Endothelial cell (in vitro differentiated cells): ENCODE data around the gene GRAMD2A. TPM values are rescaled to one million over a fixed set of nuclear protein-coding genes. Genes with fewer than 3 reads are reported as not detected.
A peak's percentile ranks its signal among the peaks of the same experiment; 100 is the strongest.

Source experiments
- DNase-seq: peaks from one replicate; pipeline ENCODE4 v3.0.0; 2021; ENCODE audit warnings: low spot score
- H3K27ac Mint-ChIP-seq: one replicate; pipeline ENCODE4 v1.8.0; 2021; ENCODE audit warnings: mixed read lengths, inconsistent platforms; ENCODE audit not compliant: unreplicated experiment
- H3K27me3 Mint-ChIP-seq: one replicate; pipeline ENCODE4 v1.8.0; 2021; ENCODE audit warnings: mild to moderate bottlenecking, moderate library complexity, mixed read lengths, inconsistent platforms; ENCODE audit not compliant: unreplicated experiment
- H3K36me3 Mint-ChIP-seq: one replicate; pipeline ENCODE4 v1.8.0; 2021; ENCODE audit warnings: mild to moderate bottlenecking, low read depth, mixed read lengths, inconsistent platforms; ENCODE audit not compliant: unreplicated experiment
- H3K4me1 Mint-ChIP-seq: one replicate; pipeline ENCODE4 v1.8.0; 2021; ENCODE audit warnings: mild to moderate bottlenecking, mixed read lengths, inconsistent platforms; ENCODE audit not compliant: unreplicated experiment
- H3K4me3 Mint-ChIP-seq: one replicate; pipeline ENCODE4 v1.8.0; 2021; ENCODE audit warnings: mild to moderate bottlenecking, mixed read lengths, inconsistent platforms; ENCODE audit not compliant: unreplicated experiment
- H3K9me3 Mint-ChIP-seq: one replicate; pipeline ENCODE4 v1.8.0; 2021; ENCODE audit warnings: mixed read lengths, inconsistent platforms; ENCODE audit not compliant: unreplicated experiment
- CTCF ChIP-seq: fragments of 200-600 bp; sonication (generic); IDR thresholded peaks from one replicate; pipeline ENCODE4 v1.5.0; 2021; ENCODE audit warnings: antibody characterized with exemption; ENCODE audit not compliant: unreplicated experiment
- total RNA-seq: library from RNA; stranded (reverse); fragmentation: NEBNext Ultra II Directional; extraction: Animal tissue kit (Norgen Biotek cat#: 25700); gene quantifications from one replicate; pipeline ENCODE4 v1.2.1, GENCODE V29; 2021; ENCODE audit not compliant: unreplicated experiment

The GRAMD2A gene
- total RNA-seq, 1 donor from 2014 or later: 0.31 TPM

DNA sequence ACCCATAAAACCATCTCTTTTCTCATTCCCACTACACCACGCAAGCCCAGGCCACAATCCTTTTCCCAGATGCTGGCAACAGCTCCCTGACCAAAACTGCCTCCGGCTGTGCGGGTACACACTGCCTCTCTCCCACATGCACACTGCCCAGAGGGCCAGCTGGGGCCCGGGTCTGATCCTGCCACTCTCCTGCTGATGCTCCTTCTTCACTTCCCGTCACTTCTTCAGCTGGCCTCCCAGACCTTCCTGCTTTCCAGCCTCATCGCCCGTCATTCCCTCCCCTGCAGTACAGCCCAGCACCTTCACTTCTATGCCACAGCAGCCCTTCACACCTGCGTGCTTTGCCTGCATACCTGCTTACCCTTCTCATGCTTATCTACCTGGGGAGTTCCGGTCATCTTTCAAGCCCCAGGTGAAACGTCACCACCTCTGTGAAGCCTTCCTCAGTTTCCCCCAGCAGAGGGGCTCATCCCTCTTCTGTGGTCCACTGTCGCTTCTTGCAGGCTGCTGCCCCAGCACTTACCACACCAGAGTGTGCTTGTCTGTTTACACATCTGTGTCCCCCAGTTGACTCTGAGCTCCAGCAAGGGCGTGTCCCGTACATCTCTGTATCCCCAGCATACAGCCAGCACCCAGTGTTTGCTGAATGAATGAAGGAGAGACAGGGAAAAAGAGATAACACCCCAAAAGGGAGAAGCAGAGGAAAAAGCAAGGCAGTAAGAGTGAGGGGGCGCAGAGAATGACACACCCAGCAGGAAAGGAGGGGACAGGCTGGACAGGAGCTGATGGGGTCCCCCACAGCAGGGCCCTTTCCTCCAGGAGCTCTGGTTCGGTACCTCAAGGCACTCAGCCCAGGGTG, 22.2 kb downstream of the GRAMD2A start:
- no peak for TF ChIP-seq CTCF
- DNase-seq: no peak
- H3K36me3 Mint-ChIP-seq: no peaks in the 10 kb centered on the region
- H3K9me3 Mint-ChIP-seq: no peaks in the 10 kb centered on the region
- peaks cover 2% of the 10 kb centered on the region for H3K27me3 Mint-ChIP-seq
- peaks cover 4% of the 10 kb centered on the region for H3K4me1 Mint-ChIP-seq
- no peak overlapping the region for H3K27ac Mint-ChIP-seq
- peak overlapping the region; percentile 48 for H3K4me3 Mint-ChIP-seq

DNA sequence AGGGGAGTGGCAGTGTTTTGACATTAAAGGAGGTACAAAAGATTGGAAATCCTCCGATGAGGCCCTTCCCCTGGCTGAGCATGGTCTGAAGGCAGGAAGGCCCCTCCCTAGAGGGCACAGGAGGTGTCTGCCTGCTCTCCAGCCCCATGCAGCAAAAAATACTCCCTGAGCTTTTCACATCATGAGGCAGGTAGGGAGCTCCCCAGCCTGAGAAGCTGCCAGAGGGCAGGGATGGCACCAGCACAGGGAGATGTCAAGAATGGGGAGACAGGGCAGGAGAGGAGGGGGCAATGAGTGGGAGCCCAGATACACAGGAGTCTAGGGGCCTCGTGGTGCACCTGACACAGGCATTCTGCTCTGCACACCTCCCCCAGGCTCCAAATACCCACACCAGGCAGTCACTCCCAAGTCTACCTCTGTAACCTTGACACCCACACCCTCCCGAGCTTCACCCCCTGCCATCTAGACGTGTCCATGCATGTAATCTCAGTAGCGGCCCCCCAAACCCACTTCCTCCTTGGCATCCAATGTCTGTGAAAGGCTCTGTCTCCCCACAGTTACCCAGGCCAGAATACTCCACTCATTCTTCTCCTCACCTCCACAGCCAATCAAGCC, 22.9 kb downstream of the GRAMD2A start:
- no peaks in the 10 kb centered on the region for H3K36me3 Mint-ChIP-seq

DNA sequence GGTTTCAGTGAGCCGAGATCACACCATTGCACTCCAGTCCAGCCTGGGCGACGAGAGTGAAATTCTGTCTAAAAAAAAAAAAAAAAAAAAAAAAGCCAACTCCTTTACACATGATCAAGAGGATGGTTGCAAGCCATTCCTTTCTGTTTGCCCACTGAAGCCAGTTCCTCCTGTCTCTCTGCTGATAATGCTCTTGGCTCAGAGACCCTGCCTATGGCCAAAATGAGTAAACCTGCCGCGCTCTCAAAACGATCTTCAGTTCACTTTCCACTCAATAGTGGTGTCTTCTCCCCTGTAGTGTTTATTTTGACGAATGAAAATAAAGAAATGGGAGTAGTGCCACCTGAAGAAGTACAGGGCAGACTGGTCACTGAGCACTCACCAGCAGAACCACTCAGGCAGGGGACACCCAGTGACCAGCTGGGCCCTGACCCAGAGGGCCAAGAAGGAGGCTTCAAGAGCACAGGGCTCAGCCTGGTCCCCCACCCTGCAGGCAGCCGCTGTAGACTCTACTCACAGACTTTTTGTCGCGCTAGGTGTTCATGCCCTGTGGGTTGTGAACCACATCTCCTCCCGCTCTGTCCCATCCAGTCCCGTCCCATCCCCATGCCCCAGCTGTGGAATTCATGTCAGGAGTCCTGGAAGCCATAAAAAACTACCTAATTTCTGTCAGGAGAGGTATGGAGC, 23.6 kb downstream of the GRAMD2A start:
- TF ChIP-seq CTCF: no peak
- H3K36me3 Mint-ChIP-seq: no peaks in the 10 kb centered on the region
- H3K9me3 Mint-ChIP-seq: no peaks in the 10 kb centered on the region
- no peak overlapping the region for H3K27ac Mint-ChIP-seq
- DNase-seq: no peak
- H3K4me3 Mint-ChIP-seq: no peak overlapping the region
- H3K27me3 Mint-ChIP-seq: peaks cover 2% of the 10 kb centered on the region
- H3K4me1 Mint-ChIP-seq: peaks cover under 1% of the 10 kb centered on the region

More for the DNA sequence above, 22.9 kb downstream of the GRAMD2A start:
- H3K4me3 Mint-ChIP-seq: no peak overlapping the region
- H3K4me1 Mint-ChIP-seq: peaks cover 1% of the 10 kb centered on the region
- no peak overlapping the region for H3K27ac Mint-ChIP-seq
- no peaks in the 10 kb centered on the region for H3K9me3 Mint-ChIP-seq
- H3K27me3 Mint-ChIP-seq: peaks cover 2% of the 10 kb centered on the region
- TF ChIP-seq CTCF: no peak
- DNase-seq: no peak

- no peaks in the 10 kb centered on the region for H3K9me3 Mint-ChIP-seq
- peaks cover 7% of the 10 kb centered on the region for H3K4me1 Mint-ChIP-seq
- no peak for DNase-seq
- TF ChIP-seq CTCF: no peak
- peaks cover 2% of the 10 kb centered on the region for H3K27me3 Mint-ChIP-seq
- H3K36me3 Mint-ChIP-seq: no peaks in the 10 kb centered on the region
- no peak overlapping the region for H3K4me3 Mint-ChIP-seq
- no peak overlapping the region for H3K27ac Mint-ChIP-seq
These were observed 24.2 kb downstream of the GRAMD2A start for GRCh38 chr15:72173401-72173800.
